ENCODE results near the gene GFI1.

The GFI1 gene

DNA sequence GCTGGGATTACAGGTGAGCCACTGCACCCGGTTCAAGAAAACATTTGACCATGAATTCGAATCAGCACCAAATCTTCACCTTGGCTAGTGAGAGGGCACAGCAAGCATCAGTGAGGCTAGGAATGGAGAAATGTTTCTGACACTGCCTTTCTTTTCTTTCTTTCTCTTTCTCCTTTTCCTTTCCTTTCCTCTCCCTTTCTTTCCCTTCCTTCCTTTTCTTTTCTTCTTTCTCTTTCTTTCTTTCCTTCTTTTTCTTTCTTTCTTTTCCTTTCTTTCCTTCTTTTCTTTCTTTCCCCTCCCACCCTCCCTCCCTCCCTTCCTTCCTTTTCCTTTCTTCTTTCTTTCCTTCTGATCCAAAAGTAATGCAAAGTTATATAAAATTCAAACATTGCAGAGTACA lies 40.9 kb downstream of the GFI1 start:
- no peak for ATAC-seq (ENCODE audit: low read depth)
- TF ChIP-seq, protein P1, sequence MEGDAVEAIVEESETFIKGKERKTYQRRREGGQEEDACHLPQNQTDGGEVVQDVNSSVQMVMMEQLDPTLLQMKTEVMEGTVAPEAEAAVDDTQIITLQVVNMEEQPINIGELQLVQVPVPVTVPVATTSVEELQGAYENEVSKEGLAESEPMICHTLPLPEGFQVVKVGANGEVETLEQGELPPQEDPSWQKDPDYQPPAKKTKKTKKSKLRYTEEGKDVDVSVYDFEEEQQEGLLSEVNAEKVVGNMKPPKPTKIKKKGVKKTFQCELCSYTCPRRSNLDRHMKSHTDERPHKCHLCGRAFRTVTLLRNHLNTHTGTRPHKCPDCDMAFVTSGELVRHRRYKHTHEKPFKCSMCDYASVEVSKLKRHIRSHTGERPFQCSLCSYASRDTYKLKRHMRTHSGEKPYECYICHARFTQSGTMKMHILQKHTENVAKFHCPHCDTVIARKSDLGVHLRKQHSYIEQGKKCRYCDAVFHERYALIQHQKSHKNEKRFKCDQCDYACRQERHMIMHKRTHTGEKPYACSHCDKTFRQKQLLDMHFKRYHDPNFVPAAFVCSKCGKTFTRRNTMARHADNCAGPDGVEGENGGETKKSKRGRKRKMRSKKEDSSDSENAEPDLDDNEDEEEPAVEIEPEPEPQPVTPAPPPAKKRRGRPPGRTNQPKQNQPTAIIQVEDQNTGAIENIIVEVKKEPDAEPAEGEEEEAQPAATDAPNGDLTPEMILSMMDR (IDR thresholded peaks at IDR 0.05; ENCODE audit: poor library complexity, severe bottlenecking), result no peak
- no peaks in the 10 kb centered on the region for H3K36me3 ChIP-seq (ENCODE audit: low read depth)
- no peaks in the 10 kb centered on the region for H3K27me3 ChIP-seq (ENCODE audit: insufficient read depth, poor library complexity, severe bottlenecking)
- H3K4me3 ChIP-seq (ENCODE audit: severe bottlenecking), result no peak overlapping the region
- H3K4me1 ChIP-seq (ENCODE audit: insufficient read depth, poor library complexity, severe bottlenecking), result no peaks in the 10 kb centered on the region
- H3K27ac ChIP-seq (ENCODE audit: poor library complexity, severe bottlenecking), result no peak overlapping the region
- H3K9me3 ChIP-seq (ENCODE audit: severe bottlenecking), result no peaks in the 10 kb centered on the region
- DNase-seq (ENCODE audit: low spot score), result no peak

DNA sequence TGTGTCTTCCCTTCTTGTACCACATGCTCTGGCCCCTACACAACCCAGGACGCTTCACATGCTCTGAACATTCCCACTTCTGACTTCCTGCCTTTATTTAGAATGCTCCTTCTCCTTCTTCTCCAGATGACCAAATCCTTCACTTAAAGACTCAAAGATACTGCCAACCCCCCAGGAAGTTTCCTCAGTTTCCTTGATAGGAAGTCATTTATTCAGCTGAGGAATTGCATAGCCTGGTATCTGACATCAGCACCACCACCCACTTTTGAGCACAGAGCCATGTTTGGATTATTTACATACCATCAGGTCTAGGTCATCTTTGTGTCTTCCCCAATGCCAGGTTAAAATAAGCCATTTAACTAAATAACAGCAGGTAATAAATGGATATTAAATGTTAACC lies 42.4 kb downstream of the GFI1 start:
- ATAC-seq (ENCODE audit: low read depth) (peak; percentile 47; the same call in 1 of the 3 replicates), DNase-seq (ENCODE audit: low spot score) (no peak)
- no peak overlapping the region for H3K4me3 ChIP-seq (ENCODE audit: severe bottlenecking)
- no peaks in the 10 kb centered on the region for H3K9me3 ChIP-seq (ENCODE audit: severe bottlenecking)
- no peaks in the 10 kb centered on the region for H3K4me1 ChIP-seq (ENCODE audit: insufficient read depth, poor library complexity, severe bottlenecking)
- TF ChIP-seq, protein P1 (IDR thresholded peaks at IDR 0.05; ENCODE audit: poor library complexity, severe bottlenecking), result no peak
- no peak overlapping the region for H3K27ac ChIP-seq (ENCODE audit: poor library complexity, severe bottlenecking)
- no peaks in the 10 kb centered on the region for H3K27me3 ChIP-seq (ENCODE audit: insufficient read depth, poor library complexity, severe bottlenecking)
- no peaks in the 10 kb centered on the region for H3K36me3 ChIP-seq (ENCODE audit: low read depth)

DNA sequence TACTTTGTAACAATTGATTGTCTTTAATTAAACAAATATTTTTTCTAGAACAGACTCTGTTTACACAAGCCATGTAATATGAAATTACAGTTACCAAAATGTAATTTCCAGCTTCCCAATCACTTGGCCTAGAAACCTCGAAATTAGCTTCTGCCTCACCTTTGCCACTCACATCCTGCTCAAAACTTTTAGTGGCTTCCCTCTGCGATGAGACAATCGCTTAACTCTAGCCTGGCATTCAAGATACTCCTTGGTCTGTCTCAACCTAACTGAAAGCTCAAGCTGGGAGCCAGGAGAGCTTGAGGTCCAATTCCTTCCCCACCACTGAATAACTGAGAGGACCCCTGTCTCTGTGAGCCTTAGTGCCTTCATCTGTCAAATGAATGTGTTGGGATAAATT lies 42.8 kb downstream of the GFI1 start:
- Histone ChIP-seq H3K9me3 (ENCODE audit: severe bottlenecking) (no peaks in the 10 kb centered on the region), H3K36me3 (ENCODE audit: low read depth) (no peaks in the 10 kb centered on the region), H3K27me3 (ENCODE audit: insufficient read depth, poor library complexity, severe bottlenecking) (no peaks in the 10 kb centered on the region), H3K4me3 (ENCODE audit: severe bottlenecking) (no peak overlapping the region), H3K27ac (ENCODE audit: poor library complexity, severe bottlenecking) (no peak overlapping the region), H3K4me1 (ENCODE audit: insufficient read depth, poor library complexity, severe bottlenecking) (no peaks in the 10 kb centered on the region)
- no peak for DNase-seq (ENCODE audit: low spot score)
- TF ChIP-seq, protein P1 (IDR thresholded peaks at IDR 0.05; ENCODE audit: poor library complexity, severe bottlenecking), result no peak
- no peak for ATAC-seq (ENCODE audit: low read depth)

DNA sequence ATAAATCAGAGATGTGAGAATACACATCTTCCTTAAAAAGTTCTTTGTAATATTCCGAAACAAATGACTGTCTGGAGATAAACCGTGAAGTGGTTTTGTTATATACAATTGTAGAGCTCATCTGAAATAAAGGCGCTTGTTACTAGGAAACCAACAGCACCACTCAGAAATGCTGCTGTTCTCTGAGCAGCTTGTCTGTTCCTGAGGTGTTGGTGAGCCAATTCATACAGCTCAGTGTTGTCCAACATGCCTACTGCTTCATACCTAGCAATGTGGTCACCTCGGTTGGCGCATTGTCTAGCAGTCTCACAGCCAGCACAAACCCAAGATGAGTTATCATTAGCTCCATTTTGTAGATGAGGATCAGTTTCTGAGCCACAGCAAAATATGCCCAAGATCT lies 44.4 kb downstream of the GFI1 start:
- DNase-seq (ENCODE audit: low spot score) (no peak), ATAC-seq (ENCODE audit: low read depth) (no peak)
- Histone ChIP-seq H3K4me3 (ENCODE audit: severe bottlenecking) (peak overlapping the region; percentile 30), H3K27ac (ENCODE audit: poor library complexity, severe bottlenecking) (no peak overlapping the region), H3K9me3 (ENCODE audit: severe bottlenecking) (no peaks in the 10 kb centered on the region), H3K36me3 (ENCODE audit: low read depth) (no peaks in the 10 kb centered on the region), H3K27me3 (ENCODE audit: insufficient read depth, poor library complexity, severe bottlenecking) (no peaks in the 10 kb centered on the region), H3K4me1 (ENCODE audit: insufficient read depth, poor library complexity, severe bottlenecking) (no peaks in the 10 kb centered on the region)
- TF ChIP-seq, protein P1 (IDR thresholded peaks at IDR 0.05; ENCODE audit: poor library complexity, severe bottlenecking), result no peak

DNA sequence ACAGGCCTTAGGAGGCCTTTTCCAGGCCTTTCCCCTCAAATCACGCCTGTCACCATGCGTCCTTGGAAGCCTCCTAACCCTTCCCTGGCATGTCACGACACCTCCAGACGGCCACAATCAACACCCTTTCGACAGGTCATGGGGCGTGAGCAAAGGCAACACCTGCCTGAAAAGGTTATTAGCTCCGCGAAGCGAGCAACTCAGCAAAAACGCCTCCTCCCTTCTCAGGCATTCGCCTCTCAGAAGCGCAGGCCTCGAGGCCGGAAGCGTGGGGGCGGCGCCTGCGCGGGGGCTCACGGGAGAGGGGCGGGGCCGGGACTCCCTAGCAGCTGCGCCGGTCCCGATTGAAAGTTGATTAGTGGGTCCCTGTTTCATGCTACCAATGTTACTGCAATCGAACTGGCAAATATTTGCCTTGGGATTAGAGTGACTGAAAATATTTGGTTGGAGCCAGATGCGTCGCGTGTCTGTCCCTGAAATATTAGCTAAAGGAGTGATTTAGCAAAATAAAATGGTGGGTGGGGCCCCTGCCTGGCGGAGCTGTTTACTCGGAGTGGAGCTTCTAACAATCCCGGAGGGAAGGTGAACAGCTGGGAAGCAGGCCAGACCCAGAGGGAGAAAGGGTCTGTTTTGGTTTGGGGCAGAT lies 44.9 kb downstream of the GFI1 start:
- no peak for DNase-seq (ENCODE audit: low spot score)
- TF ChIP-seq, protein P1 (IDR thresholded peaks at IDR 0.05; ENCODE audit: poor library complexity, severe bottlenecking), result no peak
- H3K27me3 ChIP-seq (ENCODE audit: insufficient read depth, poor library complexity, severe bottlenecking), result no peaks in the 10 kb centered on the region
- H3K4me3 ChIP-seq (ENCODE audit: severe bottlenecking), result peak overlapping the region; percentile 30
- H3K4me1 ChIP-seq (ENCODE audit: insufficient read depth, poor library complexity, severe bottlenecking), result no peaks in the 10 kb centered on the region
- no peaks in the 10 kb centered on the region for H3K36me3 ChIP-seq (ENCODE audit: low read depth)
- ATAC-seq (ENCODE audit: low read depth), result peak; percentile 81
- no peak overlapping the region for H3K27ac ChIP-seq (ENCODE audit: poor library complexity, severe bottlenecking)
- H3K9me3 ChIP-seq (ENCODE audit: severe bottlenecking), result no peaks in the 10 kb centered on the region

Measured in RWPE2 (cell line).